ENCODE measurements around the gene ATF5. TPM values are rescaled to one million over a fixed set of nuclear protein-coding genes. Genes with fewer than 3 reads are reported as not detected.

The ATF5 gene
- total and polyA plus RNA-seq, 2 of the 13 experiments (the other 11 are each of a cell fraction or from before 2014, with no cell fraction given), result 5.2 to 10.3 TPM

- ChIA-PET CTCF (ENCODE audit: low intra/inter-chr PET ratio, low total read pairs) (no interaction called here), POLR2A (no interaction called here)
- no peak overlapping the region for H3K27ac ChIP-seq (ENCODE audit: extremely low read length, insufficient read depth, low read length)
- WGBS (ENCODE audit: low lambda C conversion rate), result 15% methylated on average over 6 of the region's 13 CpGs
- peaks cover 0 to 32% of the 10 kb centered on the region in 2 experiments; a peak in 3 of 5 replicates for H3K27me3 ChIP-seq (ENCODE audit: control insufficient read depth in 1 of 2, insufficient read depth in 2 of 2, low read length in 2 of 2)
- H4K20me1 ChIP-seq (ENCODE audit: insufficient read depth, low read length), result no peaks in the 10 kb centered on the region
- no peak for TF ChIP-seq ZNF703 (CRISPR knock-in tag; IDR thresholded peaks at IDR 0.05; ENCODE audit: borderline replicate concordance)
- TF ChIP-seq, protein P1, sequence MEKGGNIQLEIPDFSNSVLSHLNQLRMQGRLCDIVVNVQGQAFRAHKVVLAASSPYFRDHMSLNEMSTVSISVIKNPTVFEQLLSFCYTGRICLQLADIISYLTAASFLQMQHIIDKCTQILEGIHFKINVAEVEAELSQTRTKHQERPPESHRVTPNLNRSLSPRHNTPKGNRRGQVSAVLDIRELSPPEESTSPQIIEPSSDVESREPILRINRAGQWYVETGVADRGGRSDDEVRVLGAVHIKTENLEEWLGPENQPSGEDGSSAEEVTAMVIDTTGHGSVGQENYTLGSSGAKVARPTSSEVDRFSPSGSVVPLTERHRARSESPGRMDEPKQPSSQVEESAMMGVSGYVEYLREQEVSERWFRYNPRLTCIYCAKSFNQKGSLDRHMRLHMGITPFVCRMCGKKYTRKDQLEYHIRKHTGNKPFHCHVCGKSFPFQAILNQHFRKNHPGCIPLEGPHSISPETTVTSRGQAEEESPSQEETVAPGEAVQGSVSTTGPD (CRISPR knock-in tag; IDR thresholded peaks at IDR 0.05), result no peak
- no peak for TF ChIP-seq ZNF607 (CRISPR knock-in tag; IDR thresholded peaks at IDR 0.05; ENCODE audit: borderline replicate concordance)
- no peak for TF ChIP-seq NR1H2 (CRISPR knock-in tag; IDR thresholded peaks at IDR 0.05; ENCODE audit: borderline replicate concordance, low read depth)
- no peak for TF ChIP-seq HNF1B (CRISPR knock-in tag; IDR thresholded peaks at IDR 0.05)
- no peak for TF ChIP-seq SPEN (CRISPR knock-in tag; IDR thresholded peaks at IDR 0.05; ENCODE audit: low read depth)
- no peak for TF ChIP-seq EP300 (IDR thresholded peaks at IDR 0.05; ENCODE audit: low read depth in 2 of 2, low read length in 2 of 2)
- TF ChIP-seq EP300 (CRISPR knock-in tag; IDR thresholded peaks at IDR 0.05; ENCODE audit: borderline replicate concordance), result no peak
- no peak for TF ChIP-seq ZBTB44 (CRISPR knock-in tag; IDR thresholded peaks at IDR 0.05)
- no peak for TF ChIP-seq ZNF552 (CRISPR knock-in tag; IDR thresholded peaks at IDR 0.05; ENCODE audit: borderline replicate concordance)
- TF ChIP-seq ZSCAN12 (CRISPR knock-in tag; IDR thresholded peaks at IDR 0.05), result no peak
- no peak for TF ChIP-seq MYNN (CRISPR knock-in tag; IDR thresholded peaks at IDR 0.05; ENCODE audit: low read depth)
- TF ChIP-seq ELF4 (CRISPR knock-in tag; IDR thresholded peaks at IDR 0.05; ENCODE audit: borderline replicate concordance), result no peak
- no peak for TF ChIP-seq ETV5 (CRISPR knock-in tag; IDR thresholded peaks at IDR 0.05; ENCODE audit: borderline replicate concordance)
- no peak for TF ChIP-seq ZNF556 (CRISPR knock-in tag; IDR thresholded peaks at IDR 0.05; ENCODE audit: borderline replicate concordance)
- TF ChIP-seq DPF2 (CRISPR knock-in tag; IDR thresholded peaks at IDR 0.05; ENCODE audit: borderline replicate concordance, low read depth), result no peak
- TF ChIP-seq TBP (CRISPR knock-in tag; IDR thresholded peaks at IDR 0.05), result no peak
- no peak for TF ChIP-seq CREM (IDR thresholded peaks at IDR 0.05)
- no peak for TF ChIP-seq CREM (CRISPR knock-in tag; IDR thresholded peaks at IDR 0.05)
- TF ChIP-seq SETDB1 (CRISPR knock-in tag; IDR thresholded peaks at IDR 0.05; ENCODE audit: borderline replicate concordance), result no peak
- no peak for TF ChIP-seq ZNF367 (CRISPR knock-in tag; IDR thresholded peaks at IDR 0.05; ENCODE audit: borderline replicate concordance)
- no peak for TF ChIP-seq HDAC1 (CRISPR knock-in tag; IDR thresholded peaks at IDR 0.05)
- no peaks in the 10 kb centered on the region for H3K9me3 ChIP-seq (ENCODE audit: low read length)
- no peak overlapping the region for H3K9ac ChIP-seq (ENCODE audit: insufficient read depth, low read depth, low read length)
- ATAC-seq (no peak), DNase-seq (ENCODE audit: low spot score) (no peak), FAIRE-seq (no peak)
- intact Hi-C loops (cut with micrococcal nuclease; ENCODE audit: unreplicated experiment) (no loop called here), in situ Hi-C loops (cut with HindIII; ENCODE audit: extremely low pct_ligation_motif_present, low pct_unique_long_range_greater_than_20kb) (no loop called here)
- H3K79me2 ChIP-seq (ENCODE audit: insufficient read depth, low read length), result no peaks in the 10 kb centered on the region
- BruUV-seq (replicated peaks), result no TSS peak
- no peaks in the 10 kb centered on the region for H3K36me3 ChIP-seq (replicated peaks in 1 of 2; ENCODE audit: control insufficient read depth in 1 of 2, insufficient read depth in 2 of 2, low read length in 2 of 2)
- H3K4me3 ChIP-seq (replicated peaks in 1 of 3; ENCODE audit: insufficient read depth in 1 of 3, low read depth in 2 of 3, low read length in 3 of 3), result no peak overlapping the region
- no peak overlapping the region for H3K4me2 ChIP-seq (ENCODE audit: low read depth, low read length)
- peaks cover 43% of the 10 kb centered on the region for H3K4me1 ChIP-seq (ENCODE audit: insufficient read depth, low read length)
- no peak overlapping the region for H2AFZ ChIP-seq (ENCODE audit: low read length)
Observed at GRCh38 chr19:49950956-49951526, 22.0 kb downstream of the ATF5 start.
